Astrocyte (in vitro differentiated cells and primary cell): ENCODE data around the gene IGSF22.

Experiments used
- CTCF ChIP-seq: IDR thresholded peaks from 2 replicates; pipeline ENCODE4 v1.5.1; 2011; ENCODE audit warnings: low read depth, mild to moderate bottlenecking, inconsistent platforms, low read length, moderate library complexity; ENCODE audit not compliant: insufficient read depth
- EZH2 ChIP-seq: IDR thresholded peaks from 2 replicates; pipeline ENCODE4 v1.6.1; 2012; ENCODE audit warnings: mild to moderate bottlenecking, low read length, inconsistent platforms; ENCODE audit not compliant: insufficient read depth

GRCh38 chr11:18676803-18677202, 49.2 kb downstream of the IGSF22 start:
- no peak for TF ChIP-seq CTCF
- TF ChIP-seq EZH2 = no peak
